H1 (cell line): Measurements from ENCODE around the gene PRICKLE2. TPM values are rescaled to one million over a fixed set of nuclear protein-coding genes. Genes with fewer than 3 reads are reported as not detected.

ENCODE experiments used
- CTCF ChIA-PET: fragments of 300-600 bp; sonication (Branson Sonifier 250); formaldehyde crosslinking; loops from one replicate; lab custom pipeline; 2021; ENCODE audit not compliant: partially characterized antibody; lab: Charles Lee
- POLR2A ChIA-PET: fragments of 300-600 bp; sonication (Branson Sonifier 250); formaldehyde crosslinking; loops from one replicate; lab custom pipeline; 2021; ENCODE audit warnings: inconsistent platforms; ENCODE audit not compliant: partially characterized antibody; lab: Charles Lee
- DNase-seq, 2 experiments: peaks; one replicate each; pipeline versions ENCODE4 v3.0.0 to v3.0.0-alpha.2; 2010 to 2022; ENCODE audit warnings: low spot score in 2 of 2, low read depth in 1 of 2, mixed read lengths in 1 of 2
- FAIRE-seq: peaks from 2 replicates; lab custom pipeline; 2011; peaks lifted over from hg19 to GRCh38; lab: Jason Lieb, UNC
- H2AFZ ChIP-seq: 2 replicates; pipeline ENCODE4 v1.8.1; 2012; ENCODE audit warnings: low read length, inconsistent platforms
- H2AK5ac ChIP-seq: 2 replicates; pipeline ENCODE4 v1.6.1; 2013; ENCODE audit warnings: low read depth, low read length
- H2BK120ac ChIP-seq: replicated peaks from 2 replicates; pipeline ENCODE3; 2013; ENCODE audit warnings: low read depth, low read length, inconsistent platforms
- H2BK12ac ChIP-seq: 2 replicates; pipeline ENCODE4 v1.6.1; 2013; ENCODE audit warnings: low read depth, low read length
- H2BK15ac ChIP-seq: 2 replicates; pipeline ENCODE4 v1.6.1; 2013; ENCODE audit warnings: low read length
- H2BK20ac ChIP-seq: 2 replicates; pipeline ENCODE4 v1.6.1; 2013; ENCODE audit warnings: low read length
- H2BK5ac ChIP-seq: 2 replicates; pipeline ENCODE4 v1.6.1; 2013; ENCODE audit warnings: low read depth, low read length
- H3K14ac ChIP-seq: 2 replicates; pipeline ENCODE4 v1.6.1; 2013; ENCODE audit warnings: inconsistent platforms; ENCODE audit not compliant: insufficient read length
- H3K18ac ChIP-seq: 2 replicates; pipeline ENCODE4 v1.6.1; 2013; ENCODE audit warnings: low read length; ENCODE audit errors: extremely low read depth
- H3K23ac ChIP-seq: 2 replicates; pipeline ENCODE4 v1.6.1; 2013; ENCODE audit warnings: inconsistent platforms; ENCODE audit not compliant: insufficient read length
- H3K23me2 ChIP-seq: 2 replicates; pipeline ENCODE4 v1.6.1; 2013; ENCODE audit warnings: low read depth, low read length
- H3K27ac ChIP-seq: 2 replicates; pipeline ENCODE4 v1.6.1; 2011; ENCODE audit warnings: low read depth, low read length, inconsistent platforms
- H3K27me3 ChIP-seq, 4 experiments: replicated peaks in 1 of 4; 1 replicate in 1 of 4; 2 replicates in 3 of 4; pipeline versions ENCODE4 v1.6.1 to v1.8.1; 2011 to 2013; ENCODE audit warnings: low read length in 3 of 4, mild to moderate bottlenecking in 3 of 4, inconsistent platforms in 2 of 4, mixed read lengths in 2 of 4, moderate library complexity in 1 of 4; ENCODE audit not compliant: control insufficient read depth in 3 of 4, insufficient read depth in 3 of 4; ENCODE audit errors: extremely low read depth in 1 of 4
- H3K36me3 ChIP-seq, 4 experiments: 2 replicates each; pipeline versions ENCODE4 v1.6.1 to v1.8.1; 2011 to 2013; ENCODE audit warnings: mild to moderate bottlenecking in 4 of 4, low read length in 3 of 4, moderate library complexity in 2 of 4, control low read depth in 1 of 4, inconsistent platforms in 1 of 4; ENCODE audit not compliant: insufficient read depth in 4 of 4, control insufficient read depth in 2 of 4
- H3K4ac ChIP-seq: replicated peaks from 2 replicates; pipeline ENCODE3; 2013; ENCODE audit warnings: low read length, low read depth, mixed read lengths, inconsistent platforms; ENCODE audit not compliant: insufficient read length
- H3K4me1 ChIP-seq, 4 experiments: replicated peaks in 1 of 4; 1 replicate in 1 of 4; 2 replicates in 3 of 4; pipeline versions ENCODE4 v1.6.1 to v1.8.1; 2011 to 2013; ENCODE audit warnings: low read length in 3 of 4, inconsistent platforms in 2 of 4, mixed read lengths in 1 of 4; ENCODE audit not compliant: insufficient read depth in 4 of 4, control insufficient read depth in 3 of 4
- H3K4me2 ChIP-seq, 2 experiments: 2 replicates each; pipeline versions ENCODE4 v1.6.1 to v1.8.1; 2011 to 2013; ENCODE audit warnings: low read depth in 2 of 2, low read length in 2 of 2, control low read depth in 1 of 2, inconsistent platforms in 1 of 2, mild to moderate bottlenecking in 1 of 2; ENCODE audit not compliant: insufficient read depth in 1 of 2
- H3K4me3 ChIP-seq, 4 experiments: fragments of 200-600, 300-600 bp in 1 of 4; sonication (generic), shearing (Covaris generic), sonication (Bioruptor Twin) in 1 of 4; 2 replicates each; pipeline versions ENCODE4 v1.5.1 to v1.8.1; 2011 to 2016; ENCODE audit warnings: low read length in 4 of 4, low read depth in 3 of 4, control low read depth in 2 of 4, inconsistent platforms in 2 of 4, mild to moderate bottlenecking in 2 of 4, mixed read lengths in 1 of 4, moderate library complexity in 1 of 4; ENCODE audit not compliant: insufficient read depth in 2 of 4; ENCODE audit errors: extremely low read depth in 1 of 4
- H3K56ac ChIP-seq: replicated peaks from 2 replicates; pipeline ENCODE3; 2013; ENCODE audit warnings: low read depth, mild to moderate bottlenecking, mixed read lengths, low read length, inconsistent platforms; ENCODE audit not compliant: insufficient read length
- H3K79me1 ChIP-seq: 2 replicates; pipeline ENCODE4 v1.6.1; 2013; ENCODE audit warnings: low read depth, low read length, control low read depth
- H3K79me2 ChIP-seq, 2 experiments: 2 replicates each; pipeline versions ENCODE4 v1.6.1 to v1.8.1; 2012 to 2013; ENCODE audit warnings: low read length in 2 of 2, mild to moderate bottlenecking in 2 of 2, inconsistent platforms in 1 of 2; ENCODE audit not compliant: insufficient read depth in 2 of 2, control insufficient read depth in 1 of 2
- H3K9ac ChIP-seq, 4 experiments: replicated peaks in 1 of 4; 1 replicate in 1 of 4; 2 replicates in 3 of 4; pipeline versions ENCODE4 v1.6.1 to v1.8.1; 2011 to 2013; ENCODE audit warnings: low read depth in 3 of 4, low read length in 3 of 4, control low read depth in 2 of 4, mild to moderate bottlenecking in 2 of 4, moderate library complexity in 2 of 4, inconsistent platforms in 1 of 4; ENCODE audit errors: extremely low read depth in 1 of 4
- H3K9me3 ChIP-seq, 2 experiments: 2 replicates each; pipeline versions ENCODE4 v1.6.1 to v1.8.1; 2012 to 2013; ENCODE audit warnings: mild to moderate bottlenecking in 2 of 2, moderate library complexity in 2 of 2, control low read depth in 1 of 2, inconsistent platforms in 1 of 2, low read depth in 1 of 2, low read length in 1 of 2, mixed read lengths in 1 of 2; ENCODE audit not compliant: insufficient read depth in 2 of 2
- H4K20me1 ChIP-seq, 2 experiments: replicated peaks in 1 of 2; 2 replicates each; pipeline versions ENCODE3 to v1.8.1; 2011 to 2013; ENCODE audit warnings: inconsistent platforms in 2 of 2, low read length in 2 of 2, mild to moderate bottlenecking in 1 of 2; ENCODE audit not compliant: insufficient read depth in 2 of 2, control insufficient read depth in 1 of 2
- H4K5ac ChIP-seq: 2 replicates; pipeline ENCODE4 v1.6.1; 2013; ENCODE audit warnings: low read length, low read depth, mixed read lengths, inconsistent platforms; ENCODE audit not compliant: insufficient read length
- H4K8ac ChIP-seq: 2 replicates; pipeline ENCODE4 v1.8.0; 2013; ENCODE audit warnings: mild to moderate bottlenecking, moderate library complexity, low read length, inconsistent platforms; ENCODE audit not compliant: insufficient read depth; ENCODE audit errors: extremely low read depth
- H4K91ac ChIP-seq: replicated peaks from 2 replicates; pipeline ENCODE3; 2013; ENCODE audit warnings: low read length, mixed read lengths, inconsistent platforms; ENCODE audit not compliant: insufficient read length
- ASH2L ChIP-seq: fragments of 200-600, 300-600 bp; sonication (generic); IDR thresholded peaks from one replicate; pipeline ENCODE4 v1.7.1; 2017; ENCODE audit warnings: low read length
- ATF2 ChIP-seq: IDR thresholded peaks from 2 replicates; pipeline ENCODE4 v1.6.1; 2012; ENCODE audit warnings: low read length, inconsistent platforms
- HDAC2 ChIP-seq, 2 experiments: fragments of 300-600 bp in 1 of 2; sonication (generic) in 1 of 2; IDR thresholded peaks; 2 replicates each; pipeline ENCODE4 v1.6.1; 2011 to 2012; ENCODE audit warnings: low read depth in 2 of 2, low read length in 2 of 2, mild to moderate bottlenecking in 2 of 2, moderate library complexity in 2 of 2, borderline replicate concordance in 1 of 2, inconsistent platforms in 1 of 2
- KDM4A ChIP-seq: IDR thresholded peaks from one replicate; pipeline ENCODE4 v1.7.1; 2012; ENCODE audit warnings: low read depth, mild to moderate bottlenecking, moderate library complexity, low read length, inconsistent platforms; ENCODE audit not compliant: severe bottlenecking
- RNF2 ChIP-seq: fragments of 200-900, 300-1000 bp; sonication (generic); IDR thresholded peaks from 2 replicates; pipeline ENCODE4 v1.7.1; 2016; ENCODE audit warnings: borderline replicate concordance, low read depth, mild to moderate bottlenecking, antibody characterized with exemption, low read length; ENCODE audit not compliant: poor library complexity, severe bottlenecking; ENCODE audit errors: missing control alignments
- SIX5 ChIP-seq: IDR thresholded peaks from 2 replicates; pipeline ENCODE4 v1.6.1; 2011; ENCODE audit warnings: mild to moderate bottlenecking, low read depth, low read length
- TAF7 ChIP-seq: optimal IDR thresholded peaks from 2 replicates; pipeline ENCODE3; 2011; ENCODE audit warnings: low read depth, mild to moderate bottlenecking, inconsistent platforms, low read length, moderate library complexity, borderline replicate concordance
- TBP ChIP-seq: IDR thresholded peaks from 2 replicates; pipeline ENCODE4 v1.6.1; 2011; ENCODE audit warnings: low read depth, low read length, improper control_type of control experiment
- WGBS, 2 experiments: shearing (Covaris generic) in 1 of 2; methylation state at CpG; one replicate each; pipeline versions ENCODE4 v1.1.6 to v1.1.7; 2013 to 2015; ENCODE audit warnings: low lambda C conversion rate in 2 of 2, mixed read lengths in 2 of 2, inconsistent platforms in 1 of 2, low coverage in 1 of 2, missing lambda C conversion rate in 1 of 2; ENCODE audit not compliant: insufficient replicate concordance in 2 of 2, insufficient coverage in 1 of 2, insufficient read length in 1 of 2; ENCODE audit errors: extremely low coverage in 1 of 2, missing lambda C conversion rate in 1 of 2; 5-methylcytosine and 5-hydroxymethylcytosine counted together
- polyA plus RNA-seq, 7 experiments: library from polyadenylated mRNA; depleted of rRNA in 3 of 7; stranded (reverse) in 5 of 7; unstranded in 2 of 7; fragments of >200 nt in 5 of 7; fragments of 200-250 nt in 2 of 7; gene quantifications; 1 replicate in 5 of 7; 2 replicates in 1 of 7; 4 replicates in 1 of 7; pipeline versions ENCODE4 v1.2.1 to v1.2.3, GENCODE V29; 2011 to 2013; ENCODE audit warnings: missing spikeins in 2 of 7, mixed read lengths in 2 of 7
- total RNA-seq: library from RNA; stranded (reverse); fragmentation: NEBNext Ultra II Directional; extraction: Animal tissue kit (Norgen Biotek cat#: 25700); gene quantifications from 2 replicates; pipeline ENCODE4 v1.2.1, GENCODE V29; 2021

The PRICKLE2 gene
- total and polyA plus RNA-seq, 2 of the 8 experiments (the other 6 are each of a cell fraction or from before 2014, with no cell fraction given), result 2.9 to 8.0 TPM

GRCh38 chr3:64223791-64224745 lies 1.2 kb downstream of the PRICKLE2 start:
- Histone ChIP-seq H3K79me1 (no peaks in the 10 kb centered on the region; the same call in 1 of the 2 replicates), H3K36me3 (no peaks in the 10 kb centered on the region), H3K14ac (no peak overlapping the region), H3K23me2 (peaks cover 2% of the 10 kb centered on the region; the same call in 1 of the 2 replicates), H3K9me3 (no peaks in the 10 kb centered on the region), H4K5ac (no peak overlapping the region), H2BK5ac (no peak overlapping the region), H4K20me1 (peaks cover 0 to 4% of the 10 kb centered on the region in 2 experiments), H3K23ac (no peak overlapping the region), H2BK20ac (no peak overlapping the region), H3K4me3 (no peak overlapping the region; a peak in 2 of 8 replicates), H3K4ac (no peak overlapping the region), H2AFZ (no peak overlapping the region), H3K4me1 (peaks cover 7 to 24% (median 18%) of the 10 kb centered on the region in 4 experiments; a peak in 6 of 7 replicates), H4K91ac (no peak overlapping the region), H3K79me2 (no peaks in the 10 kb centered on the region), H2AK5ac (no peak overlapping the region), H3K18ac (no peak overlapping the region), H2BK120ac (no peak overlapping the region), H3K27me3 (peaks cover 0 to 13% (median 5%) of the 10 kb centered on the region in 4 experiments; a peak in 4 of 7 replicates), H2BK12ac (no peak overlapping the region), H2BK15ac (peak overlapping the region; percentile 1; the same call in 1 of the 2 replicates), H3K9ac (no peak overlapping the region), H3K4me2 (peak overlapping the region; percentile 61 to 75; a peak in 3 of 4 replicates), H4K8ac (no peak overlapping the region), H3K27ac (no peak overlapping the region), H3K56ac (no peak overlapping the region)
- WGBS, 2 experiments, result 87% methylated on average over 9 of the region's 9 CpGs; no CpG with 5 or more reads in 1 of the 2 experiments
- ChIA-PET POLR2A (interaction anchor here (0.8 to 1.0 kb wide), 2 partner anchors 15 to 104 kb away, joined by 3 to 4 read pairs; no protein-coding TSS in a partner anchor), CTCF (interaction anchor here (0.7 to 4.5 kb wide), 9 partner anchors 8 to 249 kb away, joined by 3 to 23 read pairs (median 7); partner anchors contain the start of gene PSMD6)
- FAIRE-seq (no peak), DNase-seq (no peak)
- no peak for TF ChIP-seq ASH2L
- TF ChIP-seq TBP, result no peak
- no peak for TF ChIP-seq TAF7
- TF ChIP-seq SIX5, result no peak
- TF ChIP-seq RNF2, result no peak
- no peak for TF ChIP-seq ATF2
- TF ChIP-seq HDAC2 (IDR thresholded peaks at IDR 0.05; ENCODE audit: borderline replicate concordance in 1 of 2, low read depth in 2 of 2, low read length in 2 of 2), result no peak
- TF ChIP-seq KDM4A, result no peak
